ENCODE results near the gene PCDHGA3. TPM values are rescaled to one million over a fixed set of nuclear protein-coding genes. Genes with fewer than 3 reads are reported as not detected.

PCDHGA3 gene
- total RNA-seq, 4 donors from 2014 or later: 3.0 to 4.7 (median 4.1) TPM

GRCh38 chr5:141319202-141319601 lies 24.4 kb upstream of the PCDHGA3 start:
- no peaks in the 10 kb centered on the region for H3K27me3 ChIP-seq
- DNase-seq: no peak
- peaks cover 12% of the 10 kb centered on the region for H3K9me3 ChIP-seq
- no peak overlapping the region for H3K27ac ChIP-seq
- TF ChIP-seq POLR2A (IDR thresholded peaks at IDR 0.05) (no peak), CTCF (IDR thresholded peaks at IDR 0.05) (no peak)
- WGBS, 2 donors: 98% methylated on average over 6 of the region's 6 CpGs
- H3K4me1 ChIP-seq: peaks cover 0 to 4% of the 10 kb centered on the region in 2 donors
- H3K4me3 ChIP-seq (replicated peaks in 1 of 3): no peak overlapping the region
- H3K36me3 ChIP-seq: peaks cover 14 to 18% of the 10 kb centered on the region in 2 donors
- intact Hi-C loops (cut with DNase I): loop anchor here (5.0 kb wide), 1 partner anchor 62 kb away; no protein-coding TSS in a partner anchor

GRCh38 chr5:141319699-141320098 lies 23.9 kb upstream of the PCDHGA3 start:
- TF ChIP-seq POLR2A (IDR thresholded peaks at IDR 0.05) (no peak), CTCF (IDR thresholded peaks at IDR 0.05) (no peak)
- H3K9me3 ChIP-seq: peaks cover 12% of the 10 kb centered on the region
- intact Hi-C loops (cut with DNase I): loop anchor here (5.0 kb wide), 1 partner anchor 62 kb away; no protein-coding TSS in a partner anchor
- no peak for DNase-seq
- H3K4me1 ChIP-seq: peaks cover 0 to 4% of the 10 kb centered on the region in 2 donors
- H3K4me3 ChIP-seq (replicated peaks in 1 of 3): peak overlapping the region; percentile 57 to 78 (median 78)
- WGBS, 2 donors: 68 to 76% methylated on average over 5 of the region's 5 CpGs
- H3K36me3 ChIP-seq: peaks cover 14 to 18% of the 10 kb centered on the region in 2 donors
- no peak overlapping the region for H3K27ac ChIP-seq
- no peaks in the 10 kb centered on the region for H3K27me3 ChIP-seq

- Histone ChIP-seq H3K27me3 (no peaks in the 10 kb centered on the region), H3K27ac (peak within 1 kb of the TSS; percentile 80 to 92 (median 86)), H3K36me3 (peaks cover 14 to 18% of the 10 kb centered on the region in 2 donors), H3K4me3 (replicated peaks in 1 of 3) (peak within 1 kb of the TSS; percentile 57 to 78 (median 78)), H3K9me3 (peaks cover 12% of the 10 kb centered on the region), H3K4me1 (peaks cover 0 to 4% of the 10 kb centered on the region in 2 donors)
- DNase-seq: peak; percentile 80 to 87
- WGBS, 2 donors: 2 to 3% methylated on average over 40 to 66 of the region's 67 CpGs
- TF ChIP-seq CTCF (IDR thresholded peaks at IDR 0.05) (peak; percentile 49 to 83 (median 64)), POLR2A (IDR thresholded peaks at IDR 0.05) (peak; percentile 80 to 91)
- intact Hi-C loops (cut with DNase I): no loop called here
Measured at GRCh38 chr5:141320225-141321169, 23.1 kb upstream of the PCDHGA3 start, which contains the start of gene TAF7. TSS of gene TAF7 (minus strand) at chr5:141320784. CDS start at chr5:141320044, 740 bp downstream.

- TF ChIP-seq POLR2A (IDR thresholded peaks at IDR 0.05): no peak
- no peak for TF ChIP-seq CTCF (IDR thresholded peaks at IDR 0.05)
- Histone ChIP-seq H3K4me3 (replicated peaks in 1 of 3) (no peak overlapping the region), H3K27ac (no peak overlapping the region), H3K36me3 (peaks cover 13 to 14% of the 10 kb centered on the region in 2 donors), H3K9me3 (peaks cover 12% of the 10 kb centered on the region), H3K4me1 (peaks cover 0 to 4% of the 10 kb centered on the region in 2 donors), H3K27me3 (no peaks in the 10 kb centered on the region)
- no peak for DNase-seq
- intact Hi-C loops (cut with DNase I): no loop called here
- 89 to 95% methylated on average over 3 of the region's 3 CpGs for WGBS, 2 donors
Measured at GRCh38 chr5:141322261-141322660, 21.4 kb upstream of the PCDHGA3 start.

Data from thyroid gland (tissue), 4 donors.